ENCODE measurements around the gene DUSP19.

- TF ChIP-seq ZSCAN29 (IDR thresholded peaks at IDR 0.05): no peak
- TF ChIP-seq CTCF (IDR thresholded peaks at IDR 0.05 in 2 of 3, conservative IDR thresholded peaks at IDR 0.05 in 1 of 3; ENCODE audit: control insufficient read depth in 2 of 3, extremely low read depth in 1 of 3, insufficient read depth in 1 of 3, low read depth in 3 of 3, low read length in 3 of 3): no peak
- no peak for TF ChIP-seq POLR2A (IDR thresholded peaks at IDR 0.05; ENCODE audit: low read depth, low read length)
- no peak for TF ChIP-seq EZH2 (IDR thresholded peaks at IDR 0.05; ENCODE audit: borderline replicate concordance, control insufficient read depth, low read depth, low read length)
- no peak for TF ChIP-seq BMI1 (IDR thresholded peaks at IDR 0.05; ENCODE audit: borderline replicate concordance)
- no peak for TF ChIP-seq ATF3 (IDR thresholded peaks at IDR 0.05; ENCODE audit: borderline replicate concordance, extremely low read depth, low read depth, low read length)
Observed at GRCh38 chr2:183079139-183079775, 710 bp downstream of the DUSP19 start.
